Measurements from ENCODE around the gene FNIP2. TPM values are rescaled to one million over a fixed set of nuclear protein-coding genes. Genes with fewer than 3 reads are reported as not detected.

The FNIP2 gene
- total and polyA plus RNA-seq, 10 of the 15 experiments (the other 5 are each of a cell fraction or from before 2014, with no cell fraction given) = 0.03 to 0.38 (median 0.15) TPM

GRCh38 chr4:158805635-158806471 lies 37.0 kb downstream of the FNIP2 start (continued):
- TF ChIP-seq USF2 (IDR thresholded peaks at IDR 0.05; ENCODE audit: borderline replicate concordance, low read depth, low read length) (peak; percentile 12; the same call in 1 of the 2 replicates), PRDM15 (CRISPR knock-in tag; IDR thresholded peaks at IDR 0.05) (no peak), SUPT20H (IDR thresholded peaks at IDR 0.05; ENCODE audit: borderline replicate concordance, control insufficient read depth, low read depth, low read length) (no peak), RAD51 (IDR thresholded peaks at IDR 0.05) (peak; percentile 94), IKZF2 (IDR thresholded peaks at IDR 0.05) (no peak), CEBPB (IDR thresholded peaks at IDR 0.05; ENCODE audit: borderline replicate concordance in 1 of 2, low read depth in 2 of 2, low read length in 2 of 2) (no peak), IKZF1 (conservative IDR thresholded peaks at IDR 0.05) (no peak), MEF2B (IDR thresholded peaks at IDR 0.05; ENCODE audit: partially characterized antibody, poor library complexity, severe bottlenecking) (no peak), ZNF687 (IDR thresholded peaks at IDR 0.05) (peak; percentile 16; the same call in 1 of the 2 replicates), KAT2A (conservative IDR thresholded peaks at IDR 0.05; ENCODE audit: control insufficient read depth, low read depth, low read length) (no peak), SKIL (IDR thresholded peaks at IDR 0.05; ENCODE audit: low read depth, poor library complexity, severe bottlenecking) (no peak), SMAD5 (IDR thresholded peaks at IDR 0.05; ENCODE audit: low read depth) (no peak), PKNOX1 (IDR thresholded peaks at IDR 0.05) (peak; percentile 52; the same call in 1 of the 2 replicates), SREBF1 (IDR thresholded peaks at IDR 0.05; ENCODE audit: low read length) (no peak), MTA3 (IDR thresholded peaks at IDR 0.05; ENCODE audit: borderline replicate concordance, low read length) (no peak), BHLHE40 (IDR thresholded peaks at IDR 0.05; ENCODE audit: borderline replicate concordance in 1 of 2, low read depth in 2 of 2, low read length in 1 of 2) (peak; percentile 54 to 79; a peak in 3 of 4 replicates)

All from GM12878 (cell line).